T47D (cell line): ENCODE results near the gene ZNF574.
A peak's percentile ranks its signal among the peaks of the same experiment; 100 is the strongest.

Experiments
- DNase-seq, 2 experiments: peaks; one replicate each; pipeline versions ENCODE4 v3.0.0 to v3.0.0-alpha.2; 2011 to 2012; ENCODE audit warnings: low read depth in 1 of 2, low spot score in 1 of 2
- JUND ChIP-seq: IDR thresholded peaks from 2 replicates; pipeline ENCODE4 v1.6.1; 2012; ENCODE audit warnings: low read depth
- in situ Hi-C: cut with HindIII; loops from 2 replicates; pipeline ENCODE4 v1.10.0; 2016; ENCODE audit warnings: low sequenced_read_pairs, low pct_unique_long_range_greater_than_20kb

The ZNF574 gene

GRCh38 chr19:42042455-42043170, 33.4 kb upstream of the ZNF574 start:
- in situ Hi-C loops = no loop called here
- DNase-seq = no peak
- TF ChIP-seq JUND = no peak

DNA sequence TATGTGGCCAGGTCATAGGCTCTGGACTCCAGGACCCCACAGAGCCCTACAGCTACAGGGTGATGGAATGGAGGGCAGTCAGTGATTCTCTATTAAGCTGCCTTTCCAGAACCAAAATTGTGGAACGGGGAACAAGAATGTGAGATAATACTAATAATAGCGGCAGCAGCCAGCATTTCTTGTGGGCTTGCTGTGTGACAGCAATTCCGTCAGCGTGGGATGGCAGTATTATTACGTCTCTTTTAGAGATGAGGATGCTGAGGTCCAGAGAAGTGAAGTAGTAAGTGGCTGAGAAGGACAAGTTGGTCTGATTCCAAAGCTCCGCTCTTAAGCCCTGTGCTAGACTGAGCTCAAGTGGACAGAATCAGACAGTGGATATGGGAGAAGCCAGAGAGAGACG, 30.4 kb upstream of the ZNF574 start:
- no peak for TF ChIP-seq JUND
- DNase-seq = no peak
- in situ Hi-C loops = no loop called here

GRCh38 chr19:42048992-42049391, 27.0 kb upstream of the ZNF574 start:
- DNase-seq = peak; percentile 42 to 55
- in situ Hi-C loops = no loop called here
- no peak for TF ChIP-seq JUND

GRCh38 chr19:42051166-42052115, 24.5 kb upstream of the ZNF574 start:
- peak in 1 of 2 experiments; percentile 63 for DNase-seq
- in situ Hi-C loops = no loop called here
- no peak for TF ChIP-seq JUND

DNA sequence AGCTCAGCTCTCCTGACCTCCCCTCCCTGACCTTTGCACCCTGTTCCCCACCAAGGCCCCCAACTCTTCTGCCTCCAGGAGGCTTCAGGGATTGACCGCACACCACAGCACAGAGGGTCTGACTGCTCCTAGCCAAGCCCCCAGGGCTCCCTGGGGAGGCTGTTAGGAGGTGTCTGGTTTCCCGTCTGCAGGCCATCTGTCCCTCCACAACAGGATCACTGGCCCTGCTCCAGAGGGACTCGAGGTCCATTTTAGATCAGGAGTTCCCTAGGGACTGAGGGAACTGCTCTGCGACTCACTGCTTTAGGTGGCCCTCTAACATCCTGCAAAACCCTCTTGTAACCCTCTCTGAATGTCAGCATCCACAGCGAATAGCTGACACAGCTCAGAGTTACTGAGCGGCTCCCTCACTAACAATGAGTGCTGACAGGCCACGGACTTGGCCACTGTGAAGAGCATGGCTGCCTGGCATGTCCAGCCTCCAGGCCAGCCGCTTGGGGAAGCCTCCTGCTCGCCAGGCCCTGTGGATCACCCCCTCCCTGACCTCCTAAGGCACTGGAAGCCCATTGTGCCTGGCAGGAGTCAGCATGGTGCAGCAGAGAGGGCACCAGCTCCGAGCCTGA, 23.6 kb upstream of the ZNF574 start:
- DNase-seq = no peak
- TF ChIP-seq JUND = no peak

DNA sequence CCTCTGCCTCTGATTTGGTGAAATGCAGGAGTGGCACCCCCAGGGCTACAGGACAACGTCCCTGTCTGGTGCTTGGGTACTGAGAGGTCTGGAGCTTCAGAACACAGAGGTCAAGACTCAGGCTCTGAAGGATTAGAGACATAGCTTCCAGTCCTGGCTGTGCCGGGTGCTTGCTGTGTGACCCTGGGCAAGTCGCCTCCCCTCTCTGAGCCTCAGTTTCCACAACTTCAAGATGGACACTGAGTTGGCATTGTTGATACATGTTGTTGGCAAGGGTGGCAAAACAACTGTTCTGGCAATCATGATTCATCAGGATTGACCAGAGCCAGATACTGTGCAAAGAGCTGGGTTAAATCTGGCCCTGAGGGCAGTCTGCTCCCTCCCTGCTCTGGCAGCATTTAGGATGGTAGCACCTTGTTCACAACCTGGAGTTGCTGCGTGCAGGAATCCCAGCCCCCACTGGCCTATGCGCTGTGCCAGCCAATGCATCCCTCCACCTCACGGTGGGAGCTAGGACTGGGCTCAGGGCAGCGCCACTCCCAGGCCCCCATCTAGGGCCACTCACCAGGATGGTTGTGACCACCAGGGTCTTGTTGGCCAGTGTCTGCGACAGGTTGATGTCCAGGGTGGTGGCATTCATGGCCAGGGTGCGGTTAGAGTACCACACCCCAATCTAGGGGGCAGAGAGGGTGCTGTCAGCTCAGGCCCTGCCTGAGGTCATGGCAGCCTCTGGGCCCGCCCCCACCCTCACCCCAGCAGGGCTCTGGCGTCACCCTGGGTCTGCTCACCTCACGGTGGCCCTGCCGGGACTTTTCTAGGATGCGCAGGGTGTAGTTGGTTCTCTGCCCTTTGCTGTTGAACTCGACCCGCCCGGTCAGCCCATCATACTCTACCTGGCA, 22.7 kb upstream of the ZNF574 start:
- in situ Hi-C loops = no loop called here
- DNase-seq = no peak
- no peak for TF ChIP-seq JUND

More for the DNA sequence above, 23.6 kb upstream of the ZNF574 start:
- in situ Hi-C loops = no loop called here

DNA sequence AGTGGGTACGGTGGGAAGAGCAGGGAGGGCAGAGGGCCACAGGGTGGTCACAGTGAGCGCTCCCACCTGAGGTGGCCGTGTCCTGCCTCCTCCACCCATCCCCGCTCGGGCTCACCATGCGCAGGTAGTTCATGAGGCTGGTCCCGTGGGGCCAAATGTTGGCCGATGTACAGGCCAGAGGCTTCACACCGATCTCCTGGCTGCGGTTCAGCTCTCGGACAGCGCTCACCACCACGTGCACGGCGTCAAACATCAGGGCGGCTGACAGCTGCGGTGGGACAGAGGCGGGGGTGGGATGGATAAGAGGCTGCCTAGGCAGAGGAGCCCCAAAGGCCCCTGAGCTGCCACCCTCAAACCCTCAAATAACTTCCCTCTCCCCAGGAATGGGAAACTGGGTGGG, 21.8 kb upstream of the ZNF574 start:
- DNase-seq = no peak
- in situ Hi-C loops = no loop called here
- TF ChIP-seq JUND = no peak

GRCh38 chr19:42057846-42058245, 18.1 kb upstream of the ZNF574 start:
- in situ Hi-C loops = no loop called here
- DNase-seq = no peak
- no peak for TF ChIP-seq JUND

GRCh38 chr19:42059196-42059595, 16.8 kb upstream of the ZNF574 start:
- in situ Hi-C loops = no loop called here
- TF ChIP-seq JUND = no peak
- no peak for DNase-seq

GRCh38 chr19:42060117-42060516, 15.8 kb upstream of the ZNF574 start:
- DNase-seq = no peak

GRCh38 chr19:42062381-42062780, 13.6 kb upstream of the ZNF574 start:
- DNase-seq = no peak
- TF ChIP-seq JUND = no peak
- in situ Hi-C loops = no loop called here

More at GRCh38 chr19:42060117-42060516, 15.8 kb upstream of the ZNF574 start:
- in situ Hi-C loops = no loop called here
- no peak for TF ChIP-seq JUND

DNA sequence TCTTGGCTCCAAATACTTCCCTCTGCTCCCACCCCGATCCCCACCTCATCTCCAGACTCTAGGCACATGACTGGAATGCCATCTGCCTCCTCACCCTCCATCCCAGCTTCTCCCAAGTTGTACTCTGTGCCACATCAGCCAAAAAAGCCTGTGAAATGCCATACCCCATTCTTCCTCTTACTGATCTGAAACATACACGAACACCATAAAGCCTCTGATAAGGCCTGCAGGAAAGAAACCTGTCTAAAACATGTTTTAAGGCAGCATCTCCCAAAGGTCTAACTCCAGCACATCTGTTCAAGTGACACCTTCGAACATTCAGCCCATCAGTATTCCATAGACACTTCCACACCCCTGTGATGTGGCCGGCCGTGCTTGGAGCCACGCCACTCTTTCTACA, 11.5 kb upstream of the ZNF574 start:
- no peak for DNase-seq
- in situ Hi-C loops = no loop called here
- TF ChIP-seq JUND = no peak
